GM21737 (cell line): ENCODE data around the gene TNNC2.
A peak's percentile ranks its signal among the peaks of the same experiment; 100 is the strongest.
"Not testable (repeated sequence)": the region's sequence is repeated elsewhere in the genome, so short reads cannot be mapped to it uniquely, and the experiment has no call there.

Source experiments
- ATAC-seq: cut with Tn5 transposase; IDR thresholded peaks from one replicate; pipeline ENCODE4 v1.9.1; 2021; ENCODE audit warnings: mild to moderate bottlenecking, moderate library complexity; ENCODE audit not compliant: unreplicated experiment

Gene TNNC2

DNA sequence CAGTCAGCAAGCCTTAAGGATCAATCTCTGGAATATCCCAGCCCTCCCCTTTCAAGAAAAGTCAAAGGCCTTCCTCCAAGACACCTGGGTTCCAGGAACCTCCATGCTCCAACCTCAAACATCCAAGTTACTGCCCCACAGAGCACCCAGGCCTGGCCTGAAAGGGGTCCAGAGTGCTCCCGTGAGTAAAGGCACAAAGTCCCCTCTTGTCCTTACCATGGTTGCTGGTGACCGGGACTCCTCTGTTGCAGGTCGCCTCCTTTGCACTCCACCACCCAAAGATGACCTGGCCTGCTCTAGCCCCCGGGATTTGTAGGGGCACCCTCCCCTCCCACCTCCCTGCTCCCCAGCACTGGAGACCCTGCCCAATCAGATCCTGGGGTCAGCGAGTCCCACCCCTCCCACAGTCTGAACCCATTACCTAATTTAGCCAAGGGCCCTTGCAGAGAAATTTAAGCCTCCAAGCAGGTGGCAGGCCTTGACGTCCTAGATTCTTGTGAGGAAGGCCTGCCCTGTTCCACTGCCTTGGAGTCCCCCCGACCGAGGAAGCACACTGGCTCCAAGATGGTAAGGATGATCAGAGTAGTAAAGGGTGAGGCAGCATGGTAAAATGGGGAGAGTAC lies at the start of gene TNNC2:
TNNC2 (minus strand) TSS at position 283 of the 623 bp plus-strand sequence; CDS start at position 219, 64 bp downstream.
- ATAC-seq, result no peak

DNA sequence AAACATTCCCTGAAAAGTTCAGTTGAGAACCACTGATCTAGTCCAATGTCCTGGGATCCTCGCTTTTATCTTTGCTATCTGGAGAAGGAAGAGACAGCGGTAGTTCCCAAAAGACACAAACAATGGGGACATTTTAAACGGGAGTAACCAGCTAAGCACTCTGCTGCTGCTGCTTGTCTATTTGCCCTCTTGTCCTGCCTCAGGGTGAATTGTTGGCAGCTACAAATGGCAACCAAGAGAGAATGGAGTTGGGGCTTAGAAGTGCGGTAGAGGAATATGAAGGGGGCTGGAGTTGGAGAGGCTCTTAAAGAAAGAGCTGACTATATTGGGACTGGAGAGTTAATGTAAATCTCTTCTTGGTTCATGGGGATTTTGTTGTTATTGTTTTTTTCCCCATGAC lies 47.5 kb upstream of the TNNC2 start:
- ATAC-seq, result no peak

DNA sequence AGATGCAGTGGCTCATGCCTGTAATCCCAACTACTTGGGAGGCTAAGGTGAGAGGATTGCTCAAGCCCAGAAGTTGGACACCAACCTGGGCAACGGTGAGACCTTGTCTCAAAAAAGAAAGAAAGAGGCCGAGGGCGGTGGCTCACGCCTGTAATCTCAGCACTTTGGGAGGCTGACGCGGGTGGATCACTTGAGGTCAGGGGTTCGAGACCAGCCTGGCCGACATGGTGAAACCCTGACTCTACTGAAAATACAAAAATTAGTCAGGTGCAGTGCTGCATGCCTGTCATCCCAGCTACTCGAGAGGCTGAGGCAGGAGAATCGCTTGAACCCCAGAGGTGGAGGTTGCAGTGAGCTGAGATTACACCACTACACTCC lies 47.0 kb upstream of the TNNC2 start:
- ATAC-seq, result not testable (repeated sequence)

DNA sequence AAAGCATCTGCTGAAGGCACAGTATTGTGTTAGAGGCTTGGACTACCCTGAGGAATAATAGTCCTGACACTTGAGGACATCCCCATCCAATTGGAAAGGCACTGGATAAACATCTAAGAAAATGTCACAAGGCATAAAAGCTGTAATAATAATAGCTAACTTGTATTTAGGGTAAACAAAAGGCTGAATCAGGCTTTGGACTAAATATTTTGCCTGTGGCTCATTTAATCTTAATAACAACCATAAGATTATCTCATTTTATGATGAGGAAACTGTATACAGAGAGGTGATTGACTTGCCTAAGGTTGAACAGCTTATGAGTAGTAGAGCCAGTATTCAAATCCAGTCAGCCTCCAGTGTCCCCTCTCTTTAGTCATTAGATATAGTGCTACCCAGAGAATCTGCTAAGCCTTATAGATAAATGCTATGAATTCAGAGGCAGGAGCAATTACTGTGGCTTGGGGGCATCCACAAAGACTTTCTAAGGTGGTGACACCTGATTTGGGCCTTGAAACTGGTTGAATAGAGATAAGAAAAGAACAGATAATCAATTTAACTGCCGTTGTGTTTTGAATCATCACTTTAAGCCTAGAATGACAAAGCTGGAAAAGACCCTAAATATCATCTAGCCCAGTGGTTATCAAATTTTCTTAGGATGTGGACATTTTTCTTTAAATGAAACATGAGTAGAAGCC lies 46.4 kb upstream of the TNNC2 start:
- ATAC-seq, result no peak

DNA sequence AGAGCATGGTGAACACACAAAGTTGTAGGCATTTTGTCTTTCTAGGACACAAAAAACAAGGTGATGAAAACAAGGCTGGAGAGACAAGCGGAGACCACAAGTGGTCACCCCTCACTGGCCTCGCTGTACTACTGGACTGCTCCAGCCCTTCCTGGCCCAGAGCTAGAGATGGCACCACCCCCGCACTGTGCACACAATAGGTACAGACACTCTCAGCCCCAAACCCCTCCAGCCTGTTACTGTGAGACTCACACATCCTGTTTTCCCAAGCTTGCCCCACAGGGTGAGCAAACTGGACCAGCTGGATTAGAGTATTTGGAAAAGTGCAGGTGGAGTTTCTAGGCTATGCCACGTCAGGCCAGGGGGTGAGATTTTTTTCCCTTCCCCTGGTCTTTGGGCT lies 45.5 kb upstream of the TNNC2 start:
- no peak for ATAC-seq

DNA sequence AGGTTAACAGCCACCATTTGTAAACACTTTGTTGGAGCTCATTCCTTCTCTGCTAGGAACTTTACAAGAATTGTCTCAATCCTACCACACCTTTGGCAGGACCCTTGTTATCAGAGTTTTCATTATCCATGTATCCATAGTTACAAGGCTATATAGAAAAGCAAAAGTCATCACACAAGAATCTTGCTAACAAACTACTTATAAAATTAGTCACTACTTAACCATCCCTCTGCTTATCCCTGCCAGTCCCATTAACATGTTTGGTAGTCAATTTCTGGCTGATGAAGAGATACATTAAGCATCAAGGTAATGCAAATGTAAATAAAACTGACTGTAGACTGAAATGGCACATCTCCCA lies 40.7 kb upstream of the TNNC2 start:
- ATAC-seq, result no peak

DNA sequence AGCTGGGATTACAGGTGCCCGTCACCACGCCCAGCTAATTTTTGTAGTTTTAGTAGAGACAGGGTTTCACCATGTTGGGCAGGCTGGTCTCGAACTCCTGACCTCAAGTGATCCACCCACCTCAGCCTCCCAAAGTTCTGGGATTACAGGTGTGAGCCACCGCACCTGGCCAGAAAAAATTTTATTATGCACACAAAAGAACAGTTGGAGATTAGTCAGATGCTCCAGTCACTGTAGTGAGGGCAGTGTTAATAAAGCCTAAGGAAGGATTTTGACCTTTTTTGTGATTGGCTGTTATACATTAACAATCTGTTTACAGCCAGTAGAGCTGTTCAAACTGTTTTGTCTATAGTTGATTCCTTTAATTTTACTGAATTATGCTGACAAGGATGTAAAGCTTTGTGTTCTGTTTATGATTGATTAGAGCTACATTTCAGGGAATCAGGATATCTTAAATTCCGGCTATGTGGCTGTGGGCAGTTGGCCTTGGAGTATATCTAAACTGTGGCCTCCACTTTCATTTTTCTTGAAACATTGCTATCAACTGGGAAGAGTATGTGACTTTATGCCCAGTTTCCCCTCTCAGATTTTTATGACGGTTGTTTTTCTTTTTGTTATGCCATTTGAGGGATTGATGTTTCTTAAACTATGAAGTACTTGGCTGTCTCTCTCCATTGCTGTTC lies 40.2 kb upstream of the TNNC2 start:
- no peak for ATAC-seq

DNA sequence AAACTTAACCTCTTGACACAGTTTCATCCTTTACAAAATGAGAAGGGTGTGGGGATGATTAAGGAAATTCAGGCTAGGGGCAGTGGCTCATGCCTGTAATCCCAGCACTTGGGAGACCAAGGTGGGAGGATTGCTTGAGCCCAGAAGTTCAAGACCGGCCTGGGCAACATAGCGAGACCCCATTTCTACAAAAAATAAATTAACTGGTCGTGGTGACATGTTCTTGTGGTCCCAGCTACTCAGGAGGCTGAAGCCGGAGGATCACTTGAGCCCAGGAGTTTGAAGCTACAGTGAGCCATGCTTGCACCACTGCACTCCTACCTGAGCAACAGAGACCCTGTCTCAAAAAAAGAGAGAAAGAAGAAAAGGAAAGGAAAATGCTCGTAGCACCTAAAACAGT lies 39.3 kb upstream of the TNNC2 start:
- no peak for ATAC-seq

DNA sequence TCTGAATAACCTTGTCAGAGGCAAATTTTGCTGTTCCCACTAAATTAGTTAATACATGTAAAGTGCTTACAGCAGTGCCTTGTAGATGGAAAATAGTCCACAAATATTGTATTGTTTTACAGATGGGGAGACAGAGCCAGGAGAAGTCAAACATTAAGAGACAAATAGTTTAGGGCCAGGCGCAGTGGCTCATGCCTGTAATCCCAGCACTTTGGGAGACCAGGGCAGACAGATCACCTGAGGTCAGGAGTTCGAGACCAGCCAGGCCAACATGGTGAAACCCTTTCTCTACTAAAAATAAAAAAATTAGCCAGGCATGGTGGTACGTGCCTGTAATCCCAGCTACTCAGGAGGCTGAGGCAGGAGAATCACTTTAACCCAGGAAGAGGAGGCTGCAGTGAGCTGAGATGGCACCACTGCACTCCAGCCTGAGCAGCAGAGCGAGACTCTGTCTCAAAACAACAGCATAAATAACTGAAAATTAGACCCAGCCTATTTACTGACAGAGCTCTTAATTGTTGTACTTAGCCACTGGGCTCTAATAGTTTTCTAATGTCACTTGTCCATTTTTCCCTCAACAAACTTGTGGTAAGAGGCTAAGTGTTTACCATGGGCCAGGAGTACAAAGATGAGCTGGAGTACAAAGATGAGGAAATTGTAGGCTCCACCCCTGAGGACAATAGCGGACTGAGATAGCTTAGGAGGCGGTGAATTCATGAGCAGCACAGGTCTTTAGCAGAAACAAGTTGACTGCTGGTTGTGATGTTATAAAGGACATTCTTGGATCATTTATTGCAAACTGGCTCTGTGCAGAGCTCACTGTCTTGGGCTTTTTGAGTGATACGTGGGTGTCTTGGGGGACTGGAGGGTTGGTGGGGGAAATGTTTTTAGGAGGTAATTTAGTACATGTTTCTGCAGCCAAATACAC lies 36.7 kb upstream of the TNNC2 start:
- ATAC-seq, result no peak

DNA sequence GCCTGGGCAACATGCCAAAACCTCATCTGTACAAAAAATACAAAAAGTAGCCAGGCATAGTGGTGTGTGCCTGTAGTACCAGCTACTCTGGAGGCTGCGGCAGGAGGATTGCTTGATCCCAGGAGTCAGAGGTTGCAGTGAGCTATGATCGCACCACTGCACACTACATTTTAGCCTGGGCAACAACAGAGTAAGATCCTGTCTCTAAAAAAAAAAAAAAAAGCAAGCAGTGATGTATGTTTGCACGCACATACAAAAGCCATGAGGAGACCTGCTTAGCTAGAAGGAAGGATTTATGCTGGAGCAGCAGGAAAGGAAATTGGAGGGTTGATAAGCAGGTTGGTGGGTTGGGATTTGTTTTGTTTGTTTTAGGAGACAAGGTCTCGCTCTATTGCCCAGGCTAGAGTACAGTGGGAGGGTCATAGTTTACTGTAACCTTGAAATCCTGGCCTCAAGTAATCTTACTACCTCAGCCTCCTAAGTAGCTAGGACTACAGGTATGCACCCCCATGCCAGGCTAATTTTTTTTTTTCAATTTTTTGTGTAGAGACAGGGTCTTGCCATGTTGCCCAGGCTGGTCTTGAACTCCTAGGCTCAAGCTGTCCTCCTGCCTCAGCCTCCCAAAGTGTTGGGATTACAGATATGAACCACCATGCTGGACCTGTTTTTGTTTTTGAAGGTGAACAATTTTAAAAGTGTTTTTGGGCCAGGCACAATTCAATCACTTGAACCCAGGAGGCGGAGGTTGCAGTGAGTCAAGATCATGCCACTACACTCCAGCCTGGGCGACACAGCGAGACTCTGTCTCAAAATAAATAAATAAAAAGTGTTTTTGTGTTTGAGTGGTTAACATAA lies 34.3 kb upstream of the TNNC2 start:
- no peak for ATAC-seq

DNA sequence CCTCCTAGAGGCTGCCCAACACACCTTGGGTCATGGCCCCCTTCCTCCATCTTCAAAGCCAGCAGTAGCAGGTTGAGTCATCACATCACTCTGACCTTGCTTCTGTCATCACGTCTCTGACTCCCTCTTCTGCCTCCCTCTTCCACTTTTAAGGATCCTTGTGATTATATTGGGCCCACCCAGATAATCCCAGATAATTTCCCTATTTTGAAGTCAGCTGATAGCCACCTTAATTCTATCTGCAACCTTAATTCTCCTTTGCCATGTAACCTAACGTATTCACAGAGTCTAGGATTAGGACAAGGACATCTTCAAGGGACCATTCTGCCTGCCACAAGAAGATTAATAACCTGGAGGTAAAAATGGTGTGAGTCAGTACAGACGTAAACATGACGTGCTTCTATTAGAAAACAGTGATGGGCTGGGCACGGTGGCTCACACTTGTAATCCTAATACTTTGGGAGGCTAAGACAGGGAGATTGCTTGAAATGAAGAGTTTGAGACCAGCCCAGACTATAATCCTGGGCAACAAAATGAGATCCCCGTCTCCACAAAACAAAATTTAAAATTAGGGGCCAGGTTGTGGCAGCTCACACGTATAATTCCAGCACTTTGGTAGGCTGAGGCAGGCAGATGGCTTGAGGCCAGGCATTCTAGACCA lies 33.6 kb upstream of the TNNC2 start:
- ATAC-seq, result no peak

DNA sequence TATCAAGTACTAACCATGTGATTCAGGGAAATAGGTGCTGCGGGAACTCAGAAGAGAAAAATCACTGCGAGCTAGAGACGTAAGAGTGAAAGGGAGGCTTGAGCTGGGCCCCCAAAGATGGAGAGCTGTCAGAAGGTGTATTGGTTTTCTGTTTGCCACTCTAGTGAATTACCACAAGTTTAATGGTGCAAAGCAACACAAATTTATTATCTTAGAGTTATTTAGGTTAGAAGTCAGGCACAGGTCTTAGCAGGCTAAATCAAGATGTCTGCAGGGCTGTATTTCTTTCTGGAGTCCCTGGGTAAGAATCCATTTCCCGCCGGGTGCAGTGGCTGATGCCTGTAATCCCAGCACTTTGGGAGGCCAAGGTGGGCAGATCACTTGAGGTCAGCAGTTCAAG lies 32.8 kb upstream of the TNNC2 start:
- ATAC-seq, result no peak

DNA sequence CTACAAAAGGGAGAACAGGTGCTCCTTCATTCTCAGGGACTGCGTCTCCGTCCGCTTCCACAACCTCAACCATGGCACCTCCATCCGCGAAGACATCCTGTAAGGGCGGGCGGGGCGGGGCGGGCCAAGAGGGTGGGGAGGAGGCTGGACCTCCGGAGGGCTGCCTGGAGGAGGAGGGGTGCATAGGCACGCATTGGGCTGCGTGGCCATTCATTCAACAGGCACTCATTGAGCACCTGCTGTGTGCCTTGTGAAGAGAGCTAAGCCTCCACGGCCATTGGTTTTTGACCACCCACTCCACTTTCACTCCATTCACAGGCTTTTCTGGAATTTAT lies 30.7 kb upstream of the TNNC2 start:
- ATAC-seq, result peak; percentile 10

DNA sequence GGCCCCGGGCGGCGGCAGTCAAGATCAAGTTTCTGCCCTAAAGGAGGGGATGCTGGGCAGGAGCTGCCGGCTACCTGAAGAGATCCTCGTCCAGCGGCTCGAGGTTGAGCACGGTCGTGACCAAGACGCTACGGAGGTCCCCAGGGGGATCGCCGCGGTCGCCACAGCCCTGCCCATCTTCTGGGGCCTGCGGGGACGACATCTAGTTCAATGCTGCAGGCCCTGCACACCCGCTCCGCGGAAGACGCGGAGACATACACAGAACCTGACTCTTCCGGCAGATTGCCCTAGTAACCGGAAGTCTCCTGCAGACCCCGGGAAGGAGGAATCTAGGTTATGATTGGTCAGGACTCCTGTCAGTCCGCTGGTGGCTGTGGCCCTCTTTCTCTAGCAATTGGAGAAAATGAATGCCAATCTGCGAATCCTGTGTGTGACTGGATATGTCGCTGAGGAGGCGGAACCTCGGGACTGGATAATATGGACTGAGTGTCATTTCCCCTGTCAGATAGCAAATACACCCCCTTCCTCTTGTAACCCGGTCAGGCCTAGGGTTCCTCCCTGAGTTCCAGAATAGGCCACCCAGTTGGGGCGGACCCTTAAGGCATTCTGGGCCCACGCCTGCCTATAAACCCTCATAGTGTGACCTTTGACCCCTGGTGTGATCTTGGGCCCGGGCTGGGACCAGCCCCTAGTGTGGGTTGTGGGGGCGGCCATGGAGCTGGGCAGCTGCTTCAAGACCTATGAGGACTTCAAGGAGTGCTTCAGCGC lies 30.2 kb upstream of the TNNC2 start, which contains the start of the genes ACOT8 and ZSWIM3:
ACOT8 (minus strand) TSS at position 279 of the 768 bp plus-strand sequence; CDS start at position 202, 77 bp downstream.
ZSWIM3 (plus strand) TSS at position 501 of the 768 bp plus-strand sequence; CDS start at position 713, 212 bp downstream.
- ATAC-seq, result peak; percentile 91

DNA sequence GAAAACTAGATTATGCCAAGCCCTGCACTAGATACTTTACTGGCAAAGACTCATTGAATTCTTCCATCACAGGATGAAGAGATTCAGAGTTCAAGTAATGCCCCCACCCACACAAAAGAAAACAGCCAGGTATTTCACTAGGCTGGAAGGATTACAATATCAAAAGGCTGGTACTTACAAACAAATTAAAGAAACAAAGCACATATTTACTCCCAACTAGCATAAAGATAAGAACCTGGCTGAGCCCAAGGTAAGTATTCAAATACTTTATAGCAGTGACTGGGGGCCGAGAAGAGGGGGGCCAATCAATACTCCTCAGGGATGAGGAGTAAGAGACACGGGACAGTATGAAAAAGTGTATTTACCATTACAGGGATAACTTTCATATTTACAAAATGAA lies 26.4 kb upstream of the TNNC2 start:
- no peak for ATAC-seq

DNA sequence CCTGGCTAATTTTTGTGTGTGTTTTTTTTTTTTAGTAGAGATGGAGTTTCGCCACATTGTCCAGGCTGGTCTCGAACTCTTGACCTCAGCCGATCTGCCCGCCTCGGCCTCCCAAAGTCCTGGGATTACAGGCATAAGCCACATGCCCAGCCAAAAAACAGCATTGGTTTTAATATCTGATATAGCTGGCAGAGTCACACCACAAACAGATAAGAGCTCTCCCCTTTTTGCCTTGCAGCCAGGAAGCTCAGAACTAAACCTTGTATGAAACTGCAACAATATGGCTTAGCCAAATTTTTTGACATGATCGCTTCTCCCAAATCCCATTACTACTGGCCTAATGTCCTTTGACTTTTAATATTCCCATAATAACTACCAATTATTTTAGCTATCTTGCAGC lies 25.2 kb upstream of the TNNC2 start:
- no peak for ATAC-seq

DNA sequence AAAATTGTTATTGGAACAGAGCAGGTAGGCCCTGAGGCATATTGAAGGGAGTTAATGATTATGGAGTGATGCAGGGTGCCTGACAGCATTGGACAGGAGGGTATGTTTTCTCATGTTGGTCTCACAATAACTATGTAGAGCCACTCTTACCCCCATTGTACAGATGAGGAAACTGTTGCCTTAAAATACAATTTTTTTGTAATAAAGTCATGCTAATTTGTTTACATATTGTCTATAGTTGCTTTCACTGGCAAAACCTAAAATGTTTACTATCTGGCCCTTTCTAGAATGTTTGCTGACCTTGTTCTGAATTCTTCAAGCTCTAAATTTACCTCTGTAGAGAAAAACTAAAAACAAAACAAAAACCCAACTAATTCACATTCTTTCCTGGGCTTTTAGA lies 24.4 kb upstream of the TNNC2 start:
- ATAC-seq, result no peak

DNA sequence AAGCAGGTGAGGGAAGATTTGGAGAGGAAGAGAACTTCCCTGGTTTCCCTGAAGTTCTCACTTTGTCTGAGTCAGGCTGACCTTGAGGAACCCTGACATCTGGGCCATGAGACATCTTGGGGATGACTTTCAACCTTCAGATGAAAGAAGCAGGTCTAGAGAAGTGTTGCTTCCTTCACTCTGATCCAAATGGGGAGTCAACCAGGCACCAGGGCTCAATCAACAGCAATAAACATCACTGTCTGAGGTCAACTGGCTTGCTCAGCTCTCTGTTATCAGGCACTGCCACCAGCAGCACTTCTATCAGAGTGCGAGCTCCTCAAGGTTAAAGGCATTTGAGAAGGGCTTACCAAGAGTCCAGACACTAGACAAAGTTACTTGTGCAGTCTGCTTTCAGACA lies 23.8 kb upstream of the TNNC2 start:
- ATAC-seq, result no peak

DNA sequence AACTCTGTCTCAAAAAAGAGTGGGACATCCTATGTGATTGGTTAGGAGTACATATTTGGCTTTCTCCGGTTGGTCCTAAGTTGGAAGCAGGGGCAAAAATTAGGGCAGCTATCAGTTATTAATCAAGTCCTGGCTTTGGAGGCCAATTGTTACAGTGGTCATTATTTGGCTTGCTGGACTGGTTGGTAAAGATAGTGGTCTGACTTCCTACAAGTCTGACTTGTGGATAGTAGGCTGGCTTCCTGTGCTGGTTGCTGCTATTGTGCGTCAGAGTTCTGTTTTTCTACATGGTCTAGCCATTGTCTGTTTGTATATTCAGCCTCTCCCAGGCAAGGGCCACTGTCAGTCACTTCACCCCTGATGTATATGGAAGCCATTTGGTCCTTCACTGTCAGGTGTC lies 23.1 kb upstream of the TNNC2 start:
- no peak for ATAC-seq
